ENCODE measurements around the gene C4orf51.

The C4orf51 gene

DNA sequence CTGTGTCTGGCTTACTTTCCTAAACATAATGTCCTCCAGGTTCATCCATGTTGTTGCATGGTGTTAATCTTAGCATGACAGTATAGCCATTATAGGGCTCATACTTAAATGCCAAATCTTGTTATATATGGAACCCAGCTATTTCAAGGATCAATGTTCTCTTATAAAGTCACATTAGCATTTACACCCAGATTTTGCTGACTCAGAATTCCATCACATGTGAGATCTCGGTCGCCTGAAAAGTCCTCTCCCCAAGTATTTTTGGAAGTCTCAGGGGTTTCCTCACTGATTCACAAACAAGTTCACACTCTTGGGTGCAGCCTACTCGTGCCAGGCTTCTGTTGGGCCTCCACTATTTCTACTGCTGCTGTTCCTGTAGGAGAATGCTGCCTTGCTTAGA is 19.9 kb upstream of the C4orf51 start:
- no peak overlapping the region for H3K27ac ChIP-seq
- TF ChIP-seq, protein P1, sequence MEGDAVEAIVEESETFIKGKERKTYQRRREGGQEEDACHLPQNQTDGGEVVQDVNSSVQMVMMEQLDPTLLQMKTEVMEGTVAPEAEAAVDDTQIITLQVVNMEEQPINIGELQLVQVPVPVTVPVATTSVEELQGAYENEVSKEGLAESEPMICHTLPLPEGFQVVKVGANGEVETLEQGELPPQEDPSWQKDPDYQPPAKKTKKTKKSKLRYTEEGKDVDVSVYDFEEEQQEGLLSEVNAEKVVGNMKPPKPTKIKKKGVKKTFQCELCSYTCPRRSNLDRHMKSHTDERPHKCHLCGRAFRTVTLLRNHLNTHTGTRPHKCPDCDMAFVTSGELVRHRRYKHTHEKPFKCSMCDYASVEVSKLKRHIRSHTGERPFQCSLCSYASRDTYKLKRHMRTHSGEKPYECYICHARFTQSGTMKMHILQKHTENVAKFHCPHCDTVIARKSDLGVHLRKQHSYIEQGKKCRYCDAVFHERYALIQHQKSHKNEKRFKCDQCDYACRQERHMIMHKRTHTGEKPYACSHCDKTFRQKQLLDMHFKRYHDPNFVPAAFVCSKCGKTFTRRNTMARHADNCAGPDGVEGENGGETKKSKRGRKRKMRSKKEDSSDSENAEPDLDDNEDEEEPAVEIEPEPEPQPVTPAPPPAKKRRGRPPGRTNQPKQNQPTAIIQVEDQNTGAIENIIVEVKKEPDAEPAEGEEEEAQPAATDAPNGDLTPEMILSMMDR (conservative IDR thresholded peaks at IDR 0.05), result no peak
- no peak for TF ChIP-seq ZFX (IDR thresholded peaks at IDR 0.05)

DNA sequence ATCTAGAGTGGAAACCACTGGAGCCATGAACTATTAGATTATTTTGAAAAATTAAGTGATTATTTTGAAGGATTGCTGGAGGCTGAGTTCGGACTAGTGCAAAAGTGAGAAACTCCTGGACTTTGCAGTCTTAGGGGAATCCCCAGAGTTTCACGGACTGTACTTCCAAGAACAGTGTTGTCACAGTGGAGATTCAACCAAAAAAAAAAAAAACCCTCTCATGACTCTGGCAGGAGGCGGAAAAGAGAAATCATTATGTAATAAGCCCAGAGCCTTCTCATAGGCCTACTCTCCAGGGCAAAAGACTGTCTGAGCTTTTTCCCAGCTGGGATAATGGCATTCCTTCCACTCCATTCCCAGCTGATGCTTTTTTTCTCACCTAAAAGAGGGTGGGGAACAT is 16.8 kb upstream of the C4orf51 start:
- no peak for TF ChIP-seq ZFX (IDR thresholded peaks at IDR 0.05)
- TF ChIP-seq, protein P1 (conservative IDR thresholded peaks at IDR 0.05), result no peak
- H3K27ac ChIP-seq, result no peak overlapping the region

DNA sequence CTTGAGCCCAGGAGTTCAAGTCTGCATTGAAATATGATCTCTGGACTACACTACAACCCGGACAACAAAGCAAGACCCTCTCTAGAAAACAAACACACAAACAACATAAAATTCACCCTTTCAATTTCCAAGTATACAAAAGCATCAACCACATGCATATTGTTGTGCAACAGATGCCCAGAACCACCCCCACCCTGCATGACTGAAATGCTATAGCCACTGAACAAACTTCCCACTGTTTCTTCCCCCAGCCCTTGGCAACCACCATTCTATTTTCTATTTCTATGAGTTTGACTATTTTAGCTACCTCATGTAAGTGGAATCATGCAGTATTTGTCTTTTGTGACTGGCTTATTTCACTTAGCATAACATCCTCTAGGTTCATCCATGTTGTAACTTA is 14.2 kb upstream of the C4orf51 start:
- TF ChIP-seq, protein P1 (conservative IDR thresholded peaks at IDR 0.05), result no peak
- TF ChIP-seq ZFX (IDR thresholded peaks at IDR 0.05), result no peak
- no peak overlapping the region for H3K27ac ChIP-seq

DNA sequence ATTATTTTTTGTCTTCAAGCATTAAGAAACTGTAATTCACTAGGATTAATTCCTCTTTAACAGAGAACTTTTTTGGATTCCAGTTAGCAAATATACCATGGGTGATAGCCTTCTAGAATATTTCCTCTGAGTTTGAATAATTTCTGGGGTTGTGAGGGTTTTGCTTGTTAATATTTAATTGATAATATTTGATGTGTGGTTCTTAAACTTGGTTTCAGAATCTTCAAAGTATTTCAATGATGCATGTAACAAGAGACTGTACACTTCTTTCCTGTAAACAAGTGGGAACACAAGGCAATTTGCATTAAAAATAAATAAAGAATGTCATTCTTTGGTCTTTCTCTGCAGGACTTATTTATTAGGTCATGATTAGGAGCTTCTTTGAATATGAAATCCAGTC is 9.5 kb upstream of the C4orf51 start:
- H3K27ac ChIP-seq, result no peak overlapping the region
- TF ChIP-seq ZFX (IDR thresholded peaks at IDR 0.05), result no peak
- TF ChIP-seq, protein P1 (conservative IDR thresholded peaks at IDR 0.05), result no peak

DNA sequence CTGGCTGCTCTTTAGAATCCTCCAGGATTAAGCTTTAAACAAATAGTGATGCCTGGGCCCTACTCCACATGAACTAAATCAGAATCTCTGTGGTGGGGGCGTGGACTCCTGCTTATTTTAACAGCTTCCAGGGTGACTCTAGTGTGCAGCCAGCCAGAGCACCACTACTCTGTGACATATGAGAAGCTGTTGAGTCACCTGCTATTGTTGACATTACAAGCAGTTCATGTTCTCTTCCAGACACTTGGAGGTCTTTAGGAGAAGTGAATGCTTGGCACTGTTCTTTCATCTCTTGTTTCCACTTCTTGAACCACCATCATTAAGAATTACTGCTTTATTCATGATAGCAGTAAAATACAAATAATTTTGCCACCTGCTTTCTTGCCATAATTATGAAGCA is 426 bp upstream of the C4orf51 start:
- TF ChIP-seq, protein P1 (conservative IDR thresholded peaks at IDR 0.05), result no peak
- no peak for TF ChIP-seq ZFX (IDR thresholded peaks at IDR 0.05)
- H3K27ac ChIP-seq, result no peak overlapping the region

DNA sequence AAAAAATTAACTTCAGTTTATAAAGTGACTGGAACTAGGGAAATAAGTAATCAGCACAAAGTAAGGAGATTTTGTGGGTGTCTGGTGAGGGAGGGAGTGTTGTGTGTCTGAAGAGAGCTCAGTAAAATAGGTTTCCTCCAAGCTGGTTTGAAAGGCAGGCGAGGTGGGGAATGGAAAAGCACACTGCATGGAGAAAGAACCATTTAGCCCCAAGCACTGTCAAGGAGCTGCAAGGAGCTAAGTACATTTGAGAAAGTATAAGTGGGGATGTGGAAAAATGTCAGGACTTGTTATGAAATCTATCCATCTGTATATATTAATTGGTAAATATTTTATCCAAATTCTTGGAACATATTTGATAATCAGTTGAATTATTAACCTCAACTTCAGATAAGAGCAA is 956 bp downstream of the C4orf51 start:
- TF ChIP-seq, protein P1 (conservative IDR thresholded peaks at IDR 0.05), result no peak
- TF ChIP-seq ZFX (IDR thresholded peaks at IDR 0.05), result no peak
- no peak overlapping the region for H3K27ac ChIP-seq

DNA sequence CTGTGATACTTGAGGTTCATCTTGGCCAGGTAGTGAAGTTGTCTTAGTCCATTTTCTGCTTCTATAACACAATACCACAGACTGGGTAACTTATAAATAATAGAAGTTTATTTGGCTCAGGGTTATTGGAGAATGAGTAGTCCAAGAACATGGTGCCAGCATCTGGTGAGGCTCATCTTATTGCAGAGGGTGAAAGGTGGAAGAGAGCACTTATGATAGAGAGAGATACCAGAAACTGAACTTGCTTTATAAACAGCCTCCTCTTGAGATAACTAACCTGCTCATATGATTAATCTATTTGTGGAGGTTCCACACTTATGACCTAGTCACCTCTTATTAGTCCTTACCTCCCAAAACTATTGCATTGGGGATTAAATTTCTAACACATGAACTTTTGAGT is 1.6 kb downstream of the C4orf51 start:
- TF ChIP-seq ZFX (IDR thresholded peaks at IDR 0.05), result no peak
- TF ChIP-seq, protein P1 (conservative IDR thresholded peaks at IDR 0.05), result no peak

More for the DNA sequence above, 1.6 kb downstream of the C4orf51 start:
- H3K27ac ChIP-seq, result no peak overlapping the region

All from C4-2B (cell line).